SK-N-SH (cell line): Measurements from ENCODE around the gene TMIGD3. TPM values are rescaled to one million over a fixed set of nuclear protein-coding genes. Genes with fewer than 3 reads are reported as not detected.

ENCODE experiments used
- CTCF ChIA-PET: fragments of 300-600, 350-600 bp; formaldehyde crosslinking; extraction: SDS; loops from one replicate; lab custom pipeline; 2021; lab: Yijun Ruan, JAX
- POLR2A ChIA-PET: fragments of 350-600 bp; sonication (Branson Sonifier 250); formaldehyde crosslinking; extraction: SDS; loops from one replicate; lab custom pipeline; 2020; ENCODE audit warnings: antibody characterized with exemption, inconsistent platforms; lab: Yijun Ruan, JAX
- DNase-seq: peaks from one replicate; pipeline ENCODE4 v3.0.0; 2012
- H2AFZ ChIP-seq: fragments of 200-600 bp; sonication (generic); 2 replicates; pipeline ENCODE4 v1.8.1; 2016; ENCODE audit warnings: antibody characterized with exemption, mild to moderate bottlenecking, low read depth
- H3F3A ChIP-seq: fragments of 200-600 bp; sonication (generic); replicated peaks from 2 replicates; pipeline ENCODE3; 2016; ENCODE audit warnings: antibody characterized with exemption, mild to moderate bottlenecking; ENCODE audit not compliant: insufficient read depth
- H3K27ac ChIP-seq, 2 experiments: fragments of 200-500 bp in 1 of 2; fragments of 200-600 bp in 1 of 2; sonication (Bioruptor generic) in 1 of 2; sonication (generic), shearing (Covaris generic) in 1 of 2; 2 replicates each; pipeline versions ENCODE4 v1.5.1 to v1.6.1; 2014 to 2016; ENCODE audit warnings: low read depth in 2 of 2, inconsistent platforms in 1 of 2, low read length in 1 of 2, mild to moderate bottlenecking in 1 of 2, mixed read lengths in 1 of 2
- H3K27me3 ChIP-seq: fragments of 200-600 bp; sonication (generic), shearing (Covaris generic); 2 replicates; pipeline ENCODE4 v1.6.1; 2016; ENCODE audit warnings: mixed run types; ENCODE audit not compliant: insufficient read depth
- H3K36me3 ChIP-seq, 2 experiments: fragments of 200-500 bp in 1 of 2; fragments of 200-600 bp in 1 of 2; sonication (Bioruptor generic) in 1 of 2; sonication (generic) in 1 of 2; replicated peaks in 1 of 2; 2 replicates each; pipeline versions ENCODE3 to v1.5.1; 2014 to 2016; ENCODE audit warnings: low read length in 1 of 2, mild to moderate bottlenecking in 1 of 2; ENCODE audit not compliant: insufficient read depth in 2 of 2, control insufficient read depth in 1 of 2
- H3K4me1 ChIP-seq, 2 experiments: fragments of 200-500 bp in 1 of 2; fragments of 200-600 bp in 1 of 2; sonication (Bioruptor generic) in 1 of 2; sonication (generic), shearing (Covaris generic) in 1 of 2; 2 replicates each; pipeline versions ENCODE4 v1.5.1 to v1.6.1; 2014 to 2016; ENCODE audit warnings: low read depth in 1 of 2, low read length in 1 of 2, mixed run types in 1 of 2; ENCODE audit not compliant: insufficient read depth in 2 of 2, control insufficient read depth in 1 of 2
- H3K4me2 ChIP-seq: fragments of 200-600 bp; sonication (generic), shearing (Covaris generic); 2 replicates; pipeline ENCODE4 v1.6.1; 2017; ENCODE audit warnings: mixed run types
- H3K4me3 ChIP-seq, 2 experiments: fragments of 200-500 bp in 1 of 2; fragments of 200-600 bp in 1 of 2; sonication (Bioruptor generic) in 1 of 2; sonication (generic), shearing (Covaris generic) in 1 of 2; 2 replicates each; pipeline versions ENCODE4 v1.5.1 to v1.8.1; 2014 to 2016; ENCODE audit warnings: low read depth in 2 of 2, inconsistent platforms in 1 of 2, low read length in 1 of 2, mild to moderate bottlenecking in 1 of 2, mixed read lengths in 1 of 2, moderate library complexity in 1 of 2
- H3K79me2 ChIP-seq: fragments of 200-600 bp; sonication (generic); 2 replicates; pipeline ENCODE4 v1.8.1; 2017; ENCODE audit warnings: mild to moderate bottlenecking; ENCODE audit not compliant: insufficient read depth
- H3K9ac ChIP-seq: fragments of 200-600 bp; sonication (generic); 2 replicates; pipeline ENCODE4 v1.6.1; 2017; ENCODE audit warnings: mixed run types
- H3K9me2 ChIP-seq: fragments of 200-600 bp; sonication (generic); 2 replicates; pipeline ENCODE4 v1.6.1; 2017; ENCODE audit warnings: mixed run types
- H3K9me3 ChIP-seq: fragments of 200-600 bp; sonication (generic); 2 replicates; pipeline ENCODE4 v1.6.1; 2017; ENCODE audit warnings: mixed run types, mild to moderate bottlenecking, moderate library complexity
- H4K20me1 ChIP-seq: fragments of 200-600 bp; sonication (generic); 2 replicates; pipeline ENCODE4 v1.6.1; 2017; ENCODE audit warnings: mild to moderate bottlenecking, mixed run types; ENCODE audit not compliant: insufficient read depth
- CTCF ChIP-seq: fragments of 200-600 bp; sonication (generic); IDR thresholded peaks from 2 replicates; pipeline ENCODE4 v1.6.1; 2017; ENCODE audit warnings: antibody characterized with exemption, mild to moderate bottlenecking, moderate library complexity
- EP300 ChIP-seq, 2 experiments: IDR thresholded peaks; 2 replicates each; pipeline versions ENCODE4 v1.4.0 to v1.6.1; 2012; ENCODE audit warnings: borderline replicate concordance in 1 of 2, low read depth in 1 of 2, low read length in 1 of 2
- FOXJ3 ChIP-seq: sonication (generic); formaldehyde crosslinking; IDR thresholded peaks from 2 replicates; pipeline ENCODE4 v1.5.1; 2020; ENCODE audit warnings: mild to moderate bottlenecking, missing genetic modification reagents
- GABPA ChIP-seq: IDR thresholded peaks from 2 replicates; pipeline ENCODE4 v1.4.0; 2012; ENCODE audit warnings: low read depth, mild to moderate bottlenecking
- GATA2 ChIP-seq: sonication (generic); formaldehyde crosslinking; IDR thresholded peaks from 2 replicates; pipeline ENCODE4 v1.5.0; 2020; ENCODE audit warnings: mild to moderate bottlenecking, missing genetic modification reagents
- MAX ChIP-seq: IDR thresholded peaks from 2 replicates; pipeline ENCODE4 v1.4.0; 2012; ENCODE audit warnings: low read depth
- NFIC ChIP-seq: IDR thresholded peaks from 2 replicates; pipeline ENCODE4 v1.4.0; 2012; ENCODE audit warnings: borderline replicate concordance
- PBX3 ChIP-seq: IDR thresholded peaks from 2 replicates; pipeline ENCODE4; 2012
- RAD21 ChIP-seq: IDR thresholded peaks from 2 replicates; pipeline ENCODE4 v1.6.1; 2012; ENCODE audit warnings: mild to moderate bottlenecking, low read length
- RCOR1 ChIP-seq: fragments of 150-350 bp; IDR thresholded peaks from 2 replicates; pipeline ENCODE4 v1.6.1; 2017; ENCODE audit warnings: antibody characterized with exemption, low read length
- REST ChIP-seq: IDR thresholded peaks from 2 replicates; pipeline ENCODE4 v1.6.1; 2012; ENCODE audit warnings: mild to moderate bottlenecking, low read depth, low read length, moderate library complexity
- TAF1 ChIP-seq: IDR thresholded peaks from 2 replicates; pipeline ENCODE4 v1.6.1; 2012; ENCODE audit warnings: low read depth, mild to moderate bottlenecking, low read length, moderate library complexity, borderline replicate concordance
- TCF12 ChIP-seq: IDR thresholded peaks from 2 replicates; pipeline ENCODE4 v1.4.0; 2012
- USF2 ChIP-seq: fragments of 150-350 bp; IDR thresholded peaks from 2 replicates; pipeline ENCODE4 v1.6.1; 2017; ENCODE audit warnings: antibody characterized with exemption, low read length, low read depth, borderline replicate concordance
- YY1 ChIP-seq: IDR thresholded peaks from 2 replicates; pipeline ENCODE4 v1.4.0; 2012; ENCODE audit warnings: low read depth, mild to moderate bottlenecking
- ZBTB33 ChIP-seq: IDR thresholded peaks from 2 replicates; pipeline ENCODE4 v1.4.0; 2012; ENCODE audit warnings: low read depth, borderline replicate concordance
- WGBS: methylation state at CpG from one replicate; pipeline ENCODE4 v1.1.6; 2017; ENCODE audit warnings: low lambda C conversion rate; 5-methylcytosine and 5-hydroxymethylcytosine counted together
- polyA plus RNA-seq, 3 experiments: library from polyadenylated mRNA; depleted of rRNA; stranded (reverse); fragments of >200 nt; gene quantifications; 2 replicates each; pipeline ENCODE4 v1.2.3, GENCODE V29; 2012

Gene TMIGD3
- polyA plus RNA-seq, 1 of the 3 experiments (the other 2 are of a cell fraction): not detected

- DNase-seq: no peak
- Histone ChIP-seq H3K9me3 (no peaks in the 10 kb centered on the region), H3F3A (no peaks in the 10 kb centered on the region), H3K27me3 (no peaks in the 10 kb centered on the region), H3K4me3 (no peak overlapping the region), H3K27ac (no peak overlapping the region), H3K4me1 (peaks cover 0 to 9% of the 10 kb centered on the region in 2 experiments; a peak in 3 of 4 replicates), H3K9ac (no peak overlapping the region), H3K79me2 (no peaks in the 10 kb centered on the region), H3K4me2 (no peak overlapping the region), H3K9me2 (no peaks in the 10 kb centered on the region), H4K20me1 (no peaks in the 10 kb centered on the region), H2AFZ (no peak overlapping the region), H3K36me3 (no peaks in the 10 kb centered on the region)
- ChIA-PET CTCF (no interaction called here), POLR2A (no interaction called here)
- 66% methylated on average over 3 of the region's 3 CpGs for WGBS
- TF ChIP-seq CTCF: no peak
- no peak for TF ChIP-seq MAX
- TF ChIP-seq USF2: no peak
- no peak for TF ChIP-seq GATA2
- TF ChIP-seq ZBTB33: no peak
- no peak for TF ChIP-seq FOXJ3
- no peak for TF ChIP-seq GABPA
- TF ChIP-seq REST: no peak
- no peak for TF ChIP-seq NFIC
- TF ChIP-seq PBX3: no peak
- no peak for TF ChIP-seq TCF12
- TF ChIP-seq RCOR1: no peak
- TF ChIP-seq TAF1: no peak
- no peak for TF ChIP-seq RAD21
- TF ChIP-seq YY1: no peak
- TF ChIP-seq EP300 (IDR thresholded peaks at IDR 0.05; ENCODE audit: borderline replicate concordance in 1 of 2, low read depth in 1 of 2, low read length in 1 of 2): no peak
Measured at GRCh38 chr1:111540928-111541327, 37.5 kb upstream of the TMIGD3 start.
